IPS-NIHi7 (cell line): Measurements from ENCODE around the gene NDUFAB1.
"Not testable (repeated sequence)": the region's sequence is repeated elsewhere in the genome, so short reads cannot be mapped to it uniquely, and the experiment has no call there.

Source experiments
- DNase-seq: peaks from one replicate; pipeline ENCODE4 v3.0.0; 2012; ENCODE audit warnings: mixed read lengths; ENCODE audit errors: extremely low spot score

NDUFAB1 gene

GRCh38 chr16:23595951-23596720 lies at the start of gene NDUFAB1:
Gene NDUFAB1 (minus strand): TSS chr16:23596316. CDS start chr16:23596290, 26 bp downstream.
- DNase-seq: peak; percentile 94

- DNase-seq: no peak
Observed at GRCh38 chr16:23642246-23642774, 46.2 kb upstream of the NDUFAB1 start.

- peak; percentile 98 for DNase-seq
Observed at GRCh38 chr16:23640931-23641765, 45.0 kb upstream of the NDUFAB1 start, which contains the start of the genes DCTN5 and PALB2. Gene DCTN5 (plus strand): TSS chr16:23641466. CDS start chr16:23641543, 77 bp downstream. Gene PALB2 (minus strand): TSS chr16:23641310. CDS start chr16:23641157, 153 bp downstream.

GRCh38 chr16:23640615-23640930 lies 44.5 kb upstream of the NDUFAB1 start:
- DNase-seq: peak; percentile 37

- no peak for DNase-seq
Observed at GRCh38 chr16:23635958-23636357, 39.8 kb upstream of the NDUFAB1 start.

- no peak for DNase-seq
Observed at GRCh38 chr16:23634461-23635036, 38.4 kb upstream of the NDUFAB1 start.

GRCh38 chr16:23631874-23632273 lies 35.8 kb upstream of the NDUFAB1 start:
- DNase-seq: not testable (repeated sequence)

- no peak for DNase-seq
Observed at GRCh38 chr16:23629516-23629915, 33.4 kb upstream of the NDUFAB1 start.

GRCh38 chr16:23624092-23624491 lies 28.0 kb upstream of the NDUFAB1 start:
- DNase-seq: no peak

GRCh38 chr16:23615805-23616204 lies 19.7 kb upstream of the NDUFAB1 start:
- DNase-seq: no peak

GRCh38 chr16:23611936-23612335 lies 15.8 kb upstream of the NDUFAB1 start:
- no peak for DNase-seq

GRCh38 chr16:23610905-23611304 lies 14.8 kb upstream of the NDUFAB1 start:
- not testable (repeated sequence) for DNase-seq

GRCh38 chr16:23609929-23610328 lies 13.8 kb upstream of the NDUFAB1 start:
- DNase-seq: no peak

GRCh38 chr16:23608194-23608593 lies 12.1 kb upstream of the NDUFAB1 start:
- DNase-seq: no peak

GRCh38 chr16:23607726-23608125 lies 11.6 kb upstream of the NDUFAB1 start:
- DNase-seq: no peak

- DNase-seq: peak; percentile 36
Observed at GRCh38 chr16:23597003-23597756, 1.1 kb upstream of the NDUFAB1 start.

GRCh38 chr16:23595246-23595950 lies 718 bp downstream of the NDUFAB1 start:
- DNase-seq: no peak

GRCh38 chr16:23594186-23594585 lies 1.9 kb downstream of the NDUFAB1 start:
- DNase-seq: no peak

GRCh38 chr16:23590181-23590580 lies 5.9 kb downstream of the NDUFAB1 start:
- no peak for DNase-seq

- no peak for DNase-seq
Observed at GRCh38 chr16:23587726-23588125, 8.4 kb downstream of the NDUFAB1 start.
